Mesenchymal stem cell (in vitro differentiated cells and primary cell): ENCODE results near the gene CPHXL.

Experiments
- DNase-seq: peaks from one replicate; pipeline ENCODE4 v3.0.0-alpha.2; 2013
- H2AFZ ChIP-seq: one replicate; pipeline ENCODE4 v1.6.1; 2013; ENCODE audit warnings: low read depth, mild to moderate bottlenecking, control low read depth, inconsistent platforms, low read length, moderate library complexity
- H2AK5ac ChIP-seq: 2 replicates; pipeline ENCODE4 v1.6.1; 2013; ENCODE audit warnings: low read length, moderate library complexity, mild to moderate bottlenecking, inconsistent platforms; ENCODE audit not compliant: severe bottlenecking
- H2BK120ac ChIP-seq: one replicate; pipeline ENCODE4 v1.6.1; 2013; ENCODE audit warnings: low read depth, mild to moderate bottlenecking, inconsistent platforms, low read length, moderate library complexity
- H2BK12ac ChIP-seq, 2 experiments: one replicate each; pipeline ENCODE4 v1.6.1; 2013; ENCODE audit warnings: inconsistent platforms in 2 of 2, low read length in 2 of 2, mild to moderate bottlenecking in 2 of 2, moderate library complexity in 2 of 2, control low read depth in 1 of 2
- H2BK15ac ChIP-seq: one replicate; pipeline ENCODE4 v1.6.1; 2013; ENCODE audit warnings: mild to moderate bottlenecking, low read depth, inconsistent platforms; ENCODE audit not compliant: poor library complexity, severe bottlenecking
- H2BK5ac ChIP-seq: 2 replicates; pipeline ENCODE4 v1.6.1; 2013; ENCODE audit warnings: low read depth, mild to moderate bottlenecking, low read length, control low read depth, inconsistent platforms; ENCODE audit not compliant: poor library complexity, severe bottlenecking
- H3K14ac ChIP-seq, 2 experiments: one replicate each; pipeline ENCODE4 v1.6.1; 2013; ENCODE audit warnings: inconsistent platforms in 2 of 2, low read length in 2 of 2, control low read depth in 1 of 2, mild to moderate bottlenecking in 1 of 2, moderate library complexity in 1 of 2
- H3K18ac ChIP-seq, 2 experiments: one replicate each; pipeline ENCODE4 v1.6.1; 2013; ENCODE audit warnings: inconsistent platforms in 2 of 2, low read length in 2 of 2, control low read depth in 1 of 2, low read depth in 1 of 2, mild to moderate bottlenecking in 1 of 2
- H3K23ac ChIP-seq, 2 experiments: one replicate each; pipeline ENCODE4 v1.6.1; 2013; ENCODE audit warnings: inconsistent platforms in 2 of 2, low read length in 2 of 2, mild to moderate bottlenecking in 2 of 2, moderate library complexity in 2 of 2, control low read depth in 1 of 2
- H3K27ac ChIP-seq: 2 replicates; pipeline ENCODE4 v1.5.1; 2013; ENCODE audit warnings: mild to moderate bottlenecking, moderate library complexity, low read length, control low read depth, inconsistent platforms; ENCODE audit not compliant: poor library complexity, severe bottlenecking
- H3K27me3 ChIP-seq, 2 experiments: 2 replicates each; pipeline versions ENCODE4 v1.6.1 to v1.7.0; 2013; ENCODE audit warnings: low read length in 2 of 2, mild to moderate bottlenecking in 2 of 2, moderate library complexity in 2 of 2, control low read depth in 1 of 2, inconsistent platforms in 1 of 2; ENCODE audit not compliant: control insufficient read depth in 1 of 2, insufficient read depth in 1 of 2
- H3K36me3 ChIP-seq, 2 experiments: 2 replicates each; pipeline versions ENCODE4 v1.6.1 to v1.7.0; 2013; ENCODE audit warnings: low read length in 2 of 2, control low read depth in 1 of 2, inconsistent platforms in 1 of 2, low read depth in 1 of 2, mild to moderate bottlenecking in 1 of 2; ENCODE audit not compliant: insufficient read depth in 2 of 2, control insufficient read depth in 1 of 2
- H3K4ac ChIP-seq, 2 experiments: one replicate each; pipeline ENCODE4 v1.6.1; 2013; ENCODE audit warnings: inconsistent platforms in 2 of 2, low read length in 2 of 2, mild to moderate bottlenecking in 2 of 2, moderate library complexity in 2 of 2, control low read depth in 1 of 2, low read depth in 1 of 2
- H3K4me1 ChIP-seq: 2 replicates; pipeline ENCODE4 v1.6.1; 2013; ENCODE audit warnings: low read depth, low read length, control low read depth; ENCODE audit not compliant: control insufficient read depth, insufficient read depth
- H3K4me2 ChIP-seq: 2 replicates; pipeline ENCODE4 v1.6.1; 2013; ENCODE audit warnings: low read length, mild to moderate bottlenecking, inconsistent platforms; ENCODE audit not compliant: poor library complexity, severe bottlenecking
- H3K4me3 ChIP-seq, 2 experiments: 2 replicates each; pipeline versions ENCODE4 v1.5.1 to v1.7.0; 2013; ENCODE audit warnings: low read length in 2 of 2, mild to moderate bottlenecking in 2 of 2, control low read depth in 1 of 2, low read depth in 1 of 2; ENCODE audit not compliant: insufficient read depth in 1 of 2
- H3K79me1 ChIP-seq: replicated peaks from 2 replicates; pipeline ENCODE4 v1.6.1; 2013; ENCODE audit warnings: mild to moderate bottlenecking, control low read depth, low read length, inconsistent platforms; ENCODE audit not compliant: poor library complexity, severe bottlenecking
- H3K9ac ChIP-seq: 2 replicates; pipeline ENCODE4 v1.7.0; 2013; ENCODE audit warnings: mild to moderate bottlenecking, low read length, moderate library complexity
- H3K9me3 ChIP-seq: 2 replicates; pipeline ENCODE4 v1.7.0; 2013; ENCODE audit warnings: mild to moderate bottlenecking, low read length; ENCODE audit not compliant: control insufficient read depth
- H4K8ac ChIP-seq: one replicate; pipeline ENCODE4 v1.6.1; 2013; ENCODE audit warnings: inconsistent platforms, mild to moderate bottlenecking, low read length, moderate library complexity
- H4K91ac ChIP-seq: one replicate; pipeline ENCODE4 v1.6.1; 2013; ENCODE audit warnings: mild to moderate bottlenecking, low read length, inconsistent platforms
- WGBS: methylation state at CpG from one replicate; pipeline ENCODE4 v1.1.7; 2013; ENCODE audit warnings: mixed read lengths; 5-methylcytosine and 5-hydroxymethylcytosine counted together

CPHXL gene

GRCh38 chr16:75710344-75710743 lies 15.9 kb downstream of the CPHXL start:
- H3K4me2 ChIP-seq: no peak overlapping the region
- H3K18ac ChIP-seq: no peak overlapping the region
- WGBS: 89% methylated on average over 2 of the region's 2 CpGs
- no peak overlapping the region for H3K27ac ChIP-seq
- no peak overlapping the region for H3K4me3 ChIP-seq
- H3K9me3 ChIP-seq: peaks cover 27% of the 10 kb centered on the region
- no peak overlapping the region for H4K8ac ChIP-seq
- no peak overlapping the region for H2AK5ac ChIP-seq
- H3K23ac ChIP-seq: no peak overlapping the region
- H3K9ac ChIP-seq: no peak overlapping the region
- no peaks in the 10 kb centered on the region for H3K27me3 ChIP-seq
- H4K91ac ChIP-seq: no peak overlapping the region
- H3K36me3 ChIP-seq: no peaks in the 10 kb centered on the region
- H3K4me1 ChIP-seq: no peaks in the 10 kb centered on the region
- H2BK12ac ChIP-seq: no peak overlapping the region
- H2BK5ac ChIP-seq: no peak overlapping the region
- no peak overlapping the region for H3K4ac ChIP-seq
- H3K79me1 ChIP-seq: no peaks in the 10 kb centered on the region
- peak; percentile 2 for DNase-seq
- no peak overlapping the region for H2AFZ ChIP-seq
- H3K14ac ChIP-seq: no peak overlapping the region
- H2BK15ac ChIP-seq: no peak overlapping the region
- no peak overlapping the region for H2BK120ac ChIP-seq

GRCh38 chr16:75703306-75703705 lies 23.0 kb downstream of the CPHXL start:
- no peak overlapping the region for H3K23ac ChIP-seq
- no peak overlapping the region for H2BK12ac ChIP-seq
- no peak overlapping the region for H2AK5ac ChIP-seq
- no peak overlapping the region for H2BK15ac ChIP-seq
- H3K14ac ChIP-seq: no peak overlapping the region
- H3K4ac ChIP-seq: no peak overlapping the region
- H3K4me1 ChIP-seq: no peaks in the 10 kb centered on the region
- H3K27ac ChIP-seq: no peak overlapping the region
- H2AFZ ChIP-seq: no peak overlapping the region
- no peak overlapping the region for H3K18ac ChIP-seq
- H3K79me1 ChIP-seq: no peaks in the 10 kb centered on the region
- H3K9me3 ChIP-seq: no peaks in the 10 kb centered on the region
- H4K91ac ChIP-seq: no peak overlapping the region
- H4K8ac ChIP-seq: no peak overlapping the region
- no peak overlapping the region for H2BK5ac ChIP-seq
- 77% methylated on average over 4 of the region's 4 CpGs for WGBS
- H3K9ac ChIP-seq: no peak overlapping the region
- H2BK120ac ChIP-seq: no peak overlapping the region
- no peaks in the 10 kb centered on the region for H3K36me3 ChIP-seq
- no peak overlapping the region for H3K4me2 ChIP-seq
- no peak overlapping the region for H3K4me3 ChIP-seq
- peak; percentile 6 for DNase-seq
- no peaks in the 10 kb centered on the region for H3K27me3 ChIP-seq

GRCh38 chr16:75702242-75702641 lies 24.0 kb downstream of the CPHXL start:
- no peak overlapping the region for H3K18ac ChIP-seq
- no peak overlapping the region for H2AFZ ChIP-seq
- no peak overlapping the region for H2BK120ac ChIP-seq
- H3K4me2 ChIP-seq: no peak overlapping the region
- no peak overlapping the region for H3K4me3 ChIP-seq
- H2BK12ac ChIP-seq: no peak overlapping the region
- no peak for DNase-seq
- H2BK5ac ChIP-seq: no peak overlapping the region
- no peak overlapping the region for H4K91ac ChIP-seq
- no peak overlapping the region for H4K8ac ChIP-seq
- H3K79me1 ChIP-seq: no peaks in the 10 kb centered on the region
- H3K14ac ChIP-seq: no peak overlapping the region
- H3K36me3 ChIP-seq: no peaks in the 10 kb centered on the region
- H3K9me3 ChIP-seq: no peaks in the 10 kb centered on the region
- no peak overlapping the region for H2AK5ac ChIP-seq
- 70% methylated on average over 2 of the region's 2 CpGs for WGBS
- no peak overlapping the region for H3K9ac ChIP-seq
- no peak overlapping the region for H2BK15ac ChIP-seq
- no peaks in the 10 kb centered on the region for H3K27me3 ChIP-seq
- H3K4ac ChIP-seq: no peak overlapping the region
- no peak overlapping the region for H3K23ac ChIP-seq
- no peak overlapping the region for H3K27ac ChIP-seq
- H3K4me1 ChIP-seq: no peaks in the 10 kb centered on the region

GRCh38 chr16:75701361-75701760 lies 24.9 kb downstream of the CPHXL start, which contains the start of gene DUXB:
Gene DUXB (minus strand): TSS chr16:75701461. CDS start chr16:75701418, 43 bp downstream.
- Histone ChIP-seq H3K4me2 (no peak within 1 kb of the TSS), H3K23ac (no peak within 1 kb of the TSS), H3K4me1 (no peaks in the 10 kb centered on the region), H3K27ac (no peak within 1 kb of the TSS), H3K4me3 (no peak within 1 kb of the TSS), H3K79me1 (no peaks in the 10 kb centered on the region), H3K18ac (no peak within 1 kb of the TSS), H3K27me3 (no peaks in the 10 kb centered on the region), H3K9ac (no peak within 1 kb of the TSS), H2AFZ (no peak within 1 kb of the TSS), H2BK12ac (no peak within 1 kb of the TSS), H3K14ac (no peak within 1 kb of the TSS), H4K91ac (no peak within 1 kb of the TSS), H2BK5ac (no peak within 1 kb of the TSS), H2BK15ac (no peak within 1 kb of the TSS), H4K8ac (no peak within 1 kb of the TSS), H2AK5ac (no peak within 1 kb of the TSS), H3K9me3 (no peaks in the 10 kb centered on the region), H3K4ac (no peak within 1 kb of the TSS), H2BK120ac (no peak within 1 kb of the TSS), H3K36me3 (no peaks in the 10 kb centered on the region)
- WGBS: 99% methylated on average over 3 of the region's 5 CpGs
- DNase-seq: no peak
